Endothelial cell of umbilical vein (primary cell): ENCODE results near the gene RNF150. TPM values are rescaled to one million over a fixed set of nuclear protein-coding genes. Genes with fewer than 3 reads are reported as not detected.

Source experiments
- BruUV-seq: library from RNA; stranded (reverse); fragments of 400-500 nt; replicated peaks from 2 replicates; lab custom pipeline; 2021; lab: Mats Ljungman, UMichigan
- CTCF ChIA-PET: fragments of 300-600, 350-600 bp; sonication (Branson Sonifier 250); formaldehyde crosslinking; loops from one replicate; lab custom pipeline; 2021; ENCODE audit warnings: antibody characterized with exemption, inconsistent platforms; lab: Charles Lee
- POLR2A ChIA-PET: fragments of 300-600, 350-600 bp; sonication (Branson Sonifier 250); formaldehyde crosslinking; loops from one replicate; lab custom pipeline; 2021; ENCODE audit warnings: antibody characterized with exemption, inconsistent platforms; lab: Charles Lee
- DNase-seq: peaks from one replicate; pipeline ENCODE4 v3.0.0-alpha.2; 2011; ENCODE audit warnings: low read depth, low spot score
- FAIRE-seq: peaks from 2 replicates; lab custom pipeline; 2011; peaks lifted over from hg19 to GRCh38; lab: Jason Lieb, UNC
- H2AFZ ChIP-seq: 2 replicates; pipeline ENCODE4 v1.6.0; 2012; ENCODE audit warnings: low read depth, low read length, control low read depth, inconsistent platforms
- H3K27ac ChIP-seq: 2 replicates; pipeline ENCODE4 v1.5.1; 2011; ENCODE audit warnings: low read depth, mild to moderate bottlenecking, control low read depth, low read length, moderate library complexity; ENCODE audit not compliant: insufficient read depth
- H3K27me3 ChIP-seq, 2 experiments: 2 replicates each; pipeline versions ENCODE4 v1.6.0 to v1.6.1; 2011; ENCODE audit warnings: low read length in 2 of 2, mixed read lengths in 1 of 2; ENCODE audit not compliant: control insufficient read depth in 2 of 2, insufficient read depth in 2 of 2
- H3K36me3 ChIP-seq, 2 experiments: 2 replicates in 1 of 2; 3 replicates in 1 of 2; pipeline ENCODE4 v1.5.1; 2011; ENCODE audit warnings: low read length in 2 of 2, mild to moderate bottlenecking in 1 of 2, moderate library complexity in 1 of 2; ENCODE audit not compliant: control insufficient read depth in 2 of 2, insufficient read depth in 2 of 2; ENCODE audit errors: extremely low read depth in 1 of 2
- H3K4me1 ChIP-seq: 3 replicates; pipeline ENCODE4 v1.5.1; 2011; ENCODE audit warnings: mild to moderate bottlenecking, low read length; ENCODE audit not compliant: control insufficient read depth, insufficient read depth; ENCODE audit errors: extremely low read depth
- H3K4me2 ChIP-seq: 2 replicates; pipeline ENCODE4 v1.6.1; 2011; ENCODE audit warnings: low read length, control low read depth, mixed read lengths; ENCODE audit not compliant: insufficient read depth
- H3K4me3 ChIP-seq, 3 experiments: fragments of 200-600 bp in 1 of 3; sonication (generic), shearing (Covaris generic) in 1 of 3; replicated peaks in 1 of 3; 2 replicates each; pipeline ENCODE4 v1.5.1; 2011 to 2016; ENCODE audit warnings: control low read depth in 3 of 3, low read length in 3 of 3, mild to moderate bottlenecking in 2 of 3, inconsistent platforms in 1 of 3, low read depth in 1 of 3, moderate library complexity in 1 of 3; ENCODE audit not compliant: insufficient read depth in 1 of 3
- H3K79me2 ChIP-seq: 2 replicates; pipeline ENCODE4 v1.6.0; 2012; ENCODE audit warnings: low read length, inconsistent platforms; ENCODE audit not compliant: control insufficient read depth, insufficient read depth
- H3K9ac ChIP-seq: replicated peaks from 2 replicates; pipeline ENCODE3; 2011; ENCODE audit warnings: low read length, control low read depth; ENCODE audit not compliant: insufficient read depth; ENCODE audit errors: extremely low read depth
- H3K9me1 ChIP-seq: replicated peaks from 3 replicates; pipeline ENCODE4 v1.6.0; 2011; ENCODE audit warnings: mild to moderate bottlenecking, low read length; ENCODE audit not compliant: control insufficient read depth, insufficient read depth; ENCODE audit errors: extremely low read depth
- H3K9me3 ChIP-seq: replicated peaks from 2 replicates; pipeline ENCODE4 v1.5.1; 2012; ENCODE audit warnings: low read length, inconsistent platforms; ENCODE audit not compliant: control insufficient read depth, insufficient read depth
- H4K20me1 ChIP-seq: replicated peaks from 2 replicates; pipeline ENCODE3; 2011; ENCODE audit warnings: mild to moderate bottlenecking, low read length; ENCODE audit not compliant: control insufficient read depth, insufficient read depth; ENCODE audit errors: extremely low read depth
- EZH2 ChIP-seq: IDR thresholded peaks from 2 replicates; pipeline ENCODE4 v1.6.1; 2012; ENCODE audit warnings: borderline replicate concordance, low read depth, mild to moderate bottlenecking, moderate library complexity, low read length, inconsistent platforms; ENCODE audit not compliant: severe bottlenecking
- FOS ChIP-seq: IDR thresholded peaks from 2 replicates; pipeline ENCODE4 v1.6.1; 2011; ENCODE audit warnings: mild to moderate bottlenecking, low read length, moderate library complexity, borderline replicate concordance; ENCODE audit not compliant: insufficient read depth
- GATA2 ChIP-seq: IDR thresholded peaks from 2 replicates; pipeline ENCODE4 v1.7.0; 2011; ENCODE audit warnings: low read depth, mild to moderate bottlenecking, moderate library complexity, mixed read lengths, low read length; ENCODE audit not compliant: insufficient read length, insufficient read depth
- JUN ChIP-seq: IDR thresholded peaks from 2 replicates; pipeline ENCODE4 v1.6.1; 2011; ENCODE audit warnings: borderline replicate concordance, low read depth; ENCODE audit not compliant: insufficient read length, insufficient read depth
- MYC ChIP-seq: IDR thresholded peaks from one replicate; pipeline ENCODE4 v1.6.1; 2011; ENCODE audit warnings: mild to moderate bottlenecking, low read depth, low read length
- POLR2A ChIP-seq: IDR thresholded peaks from 2 replicates; pipeline ENCODE4 v1.6.1; 2012; ENCODE audit warnings: low read depth, mild to moderate bottlenecking, control low read depth, low read length
- POLR2AphosphoS5 ChIP-seq: IDR thresholded peaks from 2 replicates; pipeline ENCODE4 v1.6.1; 2012; ENCODE audit warnings: low read depth, mild to moderate bottlenecking, control low read depth, low read length, moderate library complexity; ENCODE audit not compliant: insufficient read depth
- dilution Hi-C: fragments of 300-500 bp; cut with MboI; formaldehyde crosslinking; loops from one replicate; pipeline ENCODE4 v1.15.0; 2019; ENCODE audit warnings: low sequenced_read_pairs; ENCODE audit not compliant: extremely low pct_ligation_motif_present
- intact Hi-C: fragments of 100-400 bp; cut with micrococcal nuclease; formaldehyde crosslinking; loops from one replicate; pipeline ENCODE4 v1.10.0; 2022
- polyA plus RNA-seq, 4 experiments: library from polyadenylated mRNA; depleted of rRNA in 3 of 4; stranded (reverse) in 3 of 4; unstranded in 1 of 4; fragments of >200 nt; gene quantifications; 2 replicates each; pipeline versions ENCODE4 v1.2.1 to v1.2.3, GENCODE V29; 2011 to 2012; ENCODE audit warnings: missing spikeins in 1 of 4
- total RNA-seq: library from RNA; stranded (reverse); gene quantifications from 2 replicates; pipeline ENCODE4 v1.2.3, GENCODE V29; 2021
- TF ChIP-seq, protein P1 (sequence below), 2 donors: IDR thresholded peaks; 1 replicate in 1 of 2; 2 replicates in 1 of 2; pipeline ENCODE4 v1.5.1; 2011; ENCODE audit warnings: low read length in 2 of 2, mild to moderate bottlenecking in 2 of 2, moderate library complexity in 2 of 2, control low read depth in 1 of 2, inconsistent platforms in 1 of 2, low read depth in 1 of 2; ENCODE audit not compliant: insufficient read depth in 1 of 2; ENCODE audit errors: extremely low read depth in 1 of 2
- TF ChIP-seq, protein P2 (sequence below): IDR thresholded peaks from 2 replicates; pipeline ENCODE4 v1.6.1; 2011; ENCODE audit not compliant: insufficient read depth, insufficient read length

RNF150 gene
- total and polyA plus RNA-seq, 2 donors (not counting 3 experiments of a cell fraction or from before 2014, with no cell fraction given), result 0.33 to 0.35 TPM

DNA sequence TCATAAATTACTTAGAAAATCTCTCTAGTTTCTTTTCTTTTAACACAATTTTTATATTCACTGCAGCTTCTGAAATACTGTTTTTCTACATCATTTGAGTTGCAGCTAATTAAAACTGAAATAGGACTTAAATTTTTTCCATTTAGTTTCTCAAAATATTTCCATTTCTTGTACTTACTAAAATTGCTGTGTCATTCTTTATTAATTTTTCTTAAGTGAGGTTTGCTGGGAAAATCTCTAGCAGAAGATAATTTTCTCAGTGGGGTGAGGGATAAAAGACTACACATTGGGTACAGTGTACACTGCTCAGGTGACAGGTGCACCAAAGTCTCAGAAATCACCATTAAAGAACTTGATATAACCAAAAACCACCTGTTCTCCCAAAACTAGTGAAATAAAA is 57.7 kb downstream of the RNF150 start:
- H3K4me1 ChIP-seq, result no peaks in the 10 kb centered on the region
- DNase-seq, result no peak
- no peak overlapping the region for H3K27ac ChIP-seq
- H3K9ac ChIP-seq, result no peak overlapping the region
- intact Hi-C loops (no loop called here), dilution Hi-C loops (no loop called here)
- FAIRE-seq, result no peak
- no peak overlapping the region for H2AFZ ChIP-seq
- H3K27me3 ChIP-seq, result no peaks in the 10 kb centered on the region
- H3K4me3 ChIP-seq, result no peak overlapping the region
- H3K9me3 ChIP-seq, result no peaks in the 10 kb centered on the region
- no peak overlapping the region for H3K4me2 ChIP-seq
- H3K79me2 ChIP-seq, result no peaks in the 10 kb centered on the region
- POLR2A ChIA-PET, result no interaction called here
- H3K9me1 ChIP-seq, result no peaks in the 10 kb centered on the region
- TF ChIP-seq EZH2, result no peak
- TF ChIP-seq MYC, result no peak
- no peak for TF ChIP-seq FOS
- TF ChIP-seq JUN, result no peak
- TF ChIP-seq GATA2, result no peak
- TF ChIP-seq, protein P1, sequence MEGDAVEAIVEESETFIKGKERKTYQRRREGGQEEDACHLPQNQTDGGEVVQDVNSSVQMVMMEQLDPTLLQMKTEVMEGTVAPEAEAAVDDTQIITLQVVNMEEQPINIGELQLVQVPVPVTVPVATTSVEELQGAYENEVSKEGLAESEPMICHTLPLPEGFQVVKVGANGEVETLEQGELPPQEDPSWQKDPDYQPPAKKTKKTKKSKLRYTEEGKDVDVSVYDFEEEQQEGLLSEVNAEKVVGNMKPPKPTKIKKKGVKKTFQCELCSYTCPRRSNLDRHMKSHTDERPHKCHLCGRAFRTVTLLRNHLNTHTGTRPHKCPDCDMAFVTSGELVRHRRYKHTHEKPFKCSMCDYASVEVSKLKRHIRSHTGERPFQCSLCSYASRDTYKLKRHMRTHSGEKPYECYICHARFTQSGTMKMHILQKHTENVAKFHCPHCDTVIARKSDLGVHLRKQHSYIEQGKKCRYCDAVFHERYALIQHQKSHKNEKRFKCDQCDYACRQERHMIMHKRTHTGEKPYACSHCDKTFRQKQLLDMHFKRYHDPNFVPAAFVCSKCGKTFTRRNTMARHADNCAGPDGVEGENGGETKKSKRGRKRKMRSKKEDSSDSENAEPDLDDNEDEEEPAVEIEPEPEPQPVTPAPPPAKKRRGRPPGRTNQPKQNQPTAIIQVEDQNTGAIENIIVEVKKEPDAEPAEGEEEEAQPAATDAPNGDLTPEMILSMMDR (IDR thresholded peaks at IDR 0.05; ENCODE audit: extremely low read depth in 1 of 2, insufficient read depth in 1 of 2, low read depth in 1 of 2, low read length in 2 of 2), result no peak
- TF ChIP-seq, protein P2, sequence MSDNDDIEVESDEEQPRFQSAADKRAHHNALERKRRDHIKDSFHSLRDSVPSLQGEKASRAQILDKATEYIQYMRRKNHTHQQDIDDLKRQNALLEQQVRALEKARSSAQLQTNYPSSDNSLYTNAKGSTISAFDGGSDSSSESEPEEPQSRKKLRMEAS, result no peak
- TF ChIP-seq POLR2AphosphoS5, result no peak
- TF ChIP-seq POLR2A, result no peak
- H3K36me3 ChIP-seq, result no peaks in the 10 kb centered on the region
- H4K20me1 ChIP-seq, result no peaks in the 10 kb centered on the region
- CTCF ChIA-PET, result no interaction called here
- BruUV-seq, result no TSS peak
